SK-N-MC (cell line): ENCODE measurements around the gene VASP.

Experiments
- EZH2 ChIP-seq: fragments of 200-600 bp; sonication (generic); IDR thresholded peaks from one replicate; pipeline ENCODE4 v1.6.1; 2017; ENCODE audit warnings: antibody characterized with exemption
- FOXP2 ChIP-seq: optimal IDR thresholded peaks from 2 replicates; pipeline ENCODE3; 2011; ENCODE audit warnings: mild to moderate bottlenecking, moderate library complexity; ENCODE audit not compliant: insufficient read depth; ENCODE audit errors: extremely low read length, control extremely low read depth
- POLR2AphosphoS5 ChIP-seq: IDR thresholded peaks from 2 replicates; pipeline ENCODE4 v1.6.1; 2012; ENCODE audit warnings: mild to moderate bottlenecking, low read depth, low read length, borderline replicate concordance

DNA sequence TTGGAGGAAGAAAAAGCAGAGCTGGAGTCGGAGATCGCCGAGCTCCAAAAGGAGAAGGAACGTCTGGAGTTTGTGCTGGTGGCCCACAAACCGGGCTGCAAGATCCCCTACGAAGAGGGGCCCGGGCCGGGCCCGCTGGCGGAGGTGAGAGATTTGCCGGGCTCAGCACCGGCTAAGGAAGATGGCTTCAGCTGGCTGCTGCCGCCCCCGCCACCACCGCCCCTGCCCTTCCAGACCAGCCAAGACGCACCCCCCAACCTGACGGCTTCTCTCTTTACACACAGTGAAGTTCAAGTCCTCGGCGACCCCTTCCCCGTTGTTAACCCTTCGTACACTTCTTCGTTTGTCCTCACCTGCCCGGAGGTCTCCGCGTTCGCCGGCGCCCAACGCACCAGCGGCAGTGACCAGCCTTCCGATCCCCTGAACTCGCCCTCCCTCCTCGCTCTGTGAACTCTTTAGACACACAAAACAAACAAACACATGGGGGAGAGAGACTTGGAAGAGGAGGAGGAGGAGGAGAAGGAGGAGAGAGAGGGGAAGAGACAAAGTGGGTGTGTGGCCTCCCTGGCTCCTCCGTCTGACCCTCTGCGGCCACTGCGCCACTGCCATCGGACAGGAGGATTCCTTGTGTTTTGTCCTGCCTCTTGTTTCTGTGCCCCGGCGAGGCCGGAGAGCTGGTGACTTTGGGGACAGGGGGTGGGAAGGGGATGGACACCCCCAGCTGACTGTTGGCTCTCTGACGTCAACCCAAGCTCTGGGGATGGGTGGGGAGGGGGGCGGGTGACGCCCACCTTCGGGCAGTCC is 34.5 kb upstream of the VASP start:
- no peak for TF ChIP-seq POLR2AphosphoS5
- TF ChIP-seq EZH2 = no peak
- TF ChIP-seq FOXP2 = no peak
